Smooth muscle cell of the coronary artery (primary cell): ENCODE measurements around the gene NPTN. TPM values are rescaled to one million over a fixed set of nuclear protein-coding genes. Genes with fewer than 3 reads are reported as not detected.

Experiments
- total RNA-seq: library from RNA; depleted of rRNA; stranded (reverse); fragments of >200 nt; gene quantifications from 2 replicates; pipeline ENCODE4 v1.2.3, GENCODE V29; 2014; ENCODE audit warnings: low replicate concordance

NPTN gene
- 103 and 117 TPM in 2 replicates for total RNA-seq

DNA sequence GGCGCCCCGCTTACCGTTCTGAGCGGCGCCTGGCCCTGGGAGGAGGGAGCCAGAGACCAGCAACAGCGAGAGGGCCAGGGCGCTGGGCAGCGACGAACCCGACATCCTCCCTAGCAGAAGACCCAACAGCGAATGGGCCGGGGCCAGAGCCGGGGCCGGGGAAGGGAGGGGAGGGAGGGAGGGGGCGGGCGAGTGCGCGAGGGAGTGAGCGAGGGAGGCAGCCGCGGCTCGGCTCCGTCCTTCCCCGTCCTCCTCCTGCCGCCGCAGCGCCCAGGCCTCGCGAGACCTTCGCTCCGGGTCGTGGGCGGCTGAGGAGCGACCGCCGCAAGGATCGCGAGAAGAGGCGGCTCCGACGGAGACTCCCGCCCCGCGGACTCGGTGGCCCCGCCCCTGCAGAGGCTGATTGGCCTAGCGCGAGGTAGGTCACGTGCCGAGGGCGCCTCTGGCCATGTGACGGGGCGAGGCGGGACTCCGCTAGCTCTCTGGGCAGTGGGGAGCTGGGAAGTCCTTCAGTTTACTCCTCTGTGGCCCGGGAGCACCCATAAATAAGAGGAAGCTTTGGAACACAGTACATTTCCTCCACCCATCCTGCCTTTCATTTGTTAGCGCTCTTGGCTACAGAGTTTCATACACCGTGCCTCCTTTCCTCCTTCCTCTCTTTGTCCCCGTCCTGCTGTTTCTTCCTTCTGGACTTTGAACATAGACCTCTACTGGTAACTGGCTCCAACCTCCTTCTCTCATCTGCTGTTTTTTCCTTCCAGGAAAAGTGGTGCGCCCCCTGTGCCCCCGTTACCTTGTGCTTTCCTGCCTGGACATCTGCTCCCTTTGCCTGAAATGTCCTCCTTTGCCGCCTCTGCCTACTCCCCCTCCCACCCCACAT is at the start of gene NPTN:
TSS of gene NPTN (minus strand) at position 279 of the 880 bp plus-strand sequence. CDS start at position 105, 174 bp downstream.

Other genes with a start within 250 kb of the NPTN start
- gene REC114, start 190.2 kb downstream of the NPTN start, total RNA-seq, result not detected in 2 replicates
- 85.0 and 183 TPM in 2 replicates for gene CD276, start 51.0 kb upstream of the NPTN start, total RNA-seq
- gene INSYN1, start 120.0 kb upstream of the NPTN start, total RNA-seq, result 0.45 and 20.1 TPM in 2 replicates
- not detected in 2 replicates for gene TBC1D21, start 240.2 kb upstream of the NPTN start, total RNA-seq